Measurements from ENCODE around the gene HDGFL3.

- TF ChIP-seq CTCF (IDR thresholded peaks at IDR 0.05) (no peak), SIN3A (IDR thresholded peaks at IDR 0.05; ENCODE audit: borderline replicate concordance, insufficient read depth, low read depth, low read length) (no peak), POLR2AphosphoS5 (IDR thresholded peaks at IDR 0.05; ENCODE audit: low read depth, low read length) (no peak)
These were observed 37.0 kb downstream of the HDGFL3 start for GRCh38 chr15:83170474-83171165.

Data from Panc1 (cell line).